ENCODE data around the gene ANKRD11.

- TF ChIP-seq CTCF (IDR thresholded peaks at IDR 0.05) (no peak), POLR2AphosphoS5 (IDR thresholded peaks at IDR 0.05; ENCODE audit: low read depth, low read length) (no peak)
These were observed 15.7 kb upstream of the ANKRD11 start for GRCh38 chr16:89506113-89506504.

All from Panc1 (cell line).